Muscle layer of duodenum (tissue), 2 donors: ENCODE data around the gene TAAR1.
"Not testable (repeated sequence)": the region's sequence is repeated elsewhere in the genome, so short reads cannot be mapped to it uniquely, and the experiment has no call there.

Experiments
- H3K27ac ChIP-seq: one replicate; pipeline ENCODE4 v1.7.0; 2013; ENCODE audit warnings: mild to moderate bottlenecking, low read length
- H3K27me3 ChIP-seq: one replicate; pipeline ENCODE4 v1.7.0; 2013; ENCODE audit warnings: low read depth, mild to moderate bottlenecking, control low read depth, low read length
- H3K36me3 ChIP-seq, 2 donors: one replicate each; pipeline ENCODE4 v1.7.0; 2013; ENCODE audit warnings: low read length in 2 of 2, control low read depth in 1 of 2, mild to moderate bottlenecking in 1 of 2; ENCODE audit not compliant: insufficient read depth in 2 of 2, control insufficient read depth in 1 of 2
- H3K4me1 ChIP-seq, 2 donors: one replicate each; pipeline ENCODE4 v1.7.0; 2013; ENCODE audit warnings: low read length in 2 of 2, mild to moderate bottlenecking in 2 of 2, control low read depth in 1 of 2, moderate library complexity in 1 of 2; ENCODE audit not compliant: insufficient read depth in 2 of 2, control insufficient read depth in 1 of 2
- H3K4me3 ChIP-seq, 2 donors: one replicate each; pipeline ENCODE4 v1.7.0; 2013; ENCODE audit warnings: low read length in 2 of 2, low read depth in 1 of 2, mild to moderate bottlenecking in 1 of 2
- H3K9me3 ChIP-seq, 2 donors: one replicate each; pipeline ENCODE4 v1.7.0; 2013; ENCODE audit warnings: low read length in 2 of 2, control low read depth in 1 of 2, mild to moderate bottlenecking in 1 of 2; ENCODE audit not compliant: control insufficient read depth in 1 of 2
- donor health status: healthy.

The TAAR1 gene

DNA sequence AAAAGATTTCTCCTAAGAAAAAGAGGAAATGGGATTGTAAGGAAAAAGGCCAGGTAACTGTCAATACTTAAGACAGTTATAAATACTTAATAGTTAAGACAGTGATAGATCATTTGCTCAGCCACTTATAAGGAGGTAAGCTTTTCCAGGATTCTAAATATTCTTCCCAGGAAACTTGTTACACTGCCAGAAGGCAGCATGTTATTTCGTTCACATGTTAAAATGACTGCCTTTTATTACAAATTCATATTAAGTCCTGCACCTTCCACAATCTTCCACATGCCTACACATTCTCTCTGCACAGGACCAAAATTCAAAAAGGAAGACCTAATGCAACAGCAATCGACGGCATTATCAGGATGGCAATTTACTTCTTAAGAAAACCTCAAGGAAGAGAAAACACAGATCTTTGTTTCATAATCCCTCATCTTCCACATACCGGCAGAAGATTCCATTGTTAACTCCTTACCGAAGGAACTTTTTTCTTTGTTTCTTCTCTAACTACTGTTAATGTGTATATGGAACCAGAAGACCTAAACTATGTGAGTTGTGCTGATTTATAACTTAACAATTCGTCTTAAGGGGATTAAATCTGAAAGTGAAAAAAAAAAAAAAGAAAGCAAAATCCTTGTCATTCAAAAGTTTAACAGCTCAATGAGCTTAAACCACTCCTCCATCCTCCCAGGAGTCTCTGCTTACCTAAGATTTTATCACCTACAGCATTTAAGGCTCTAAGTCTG is 35.7 kb downstream of the TAAR1 start:
- H3K4me1 ChIP-seq, result no peaks in the 10 kb centered on the region
- H3K36me3 ChIP-seq, result no peaks in the 10 kb centered on the region
- H3K9me3 ChIP-seq, result no peaks in the 10 kb centered on the region
- H3K27ac ChIP-seq, result no peak overlapping the region
- no peak overlapping the region for H3K4me3 ChIP-seq
- H3K27me3 ChIP-seq, result no peaks in the 10 kb centered on the region

DNA sequence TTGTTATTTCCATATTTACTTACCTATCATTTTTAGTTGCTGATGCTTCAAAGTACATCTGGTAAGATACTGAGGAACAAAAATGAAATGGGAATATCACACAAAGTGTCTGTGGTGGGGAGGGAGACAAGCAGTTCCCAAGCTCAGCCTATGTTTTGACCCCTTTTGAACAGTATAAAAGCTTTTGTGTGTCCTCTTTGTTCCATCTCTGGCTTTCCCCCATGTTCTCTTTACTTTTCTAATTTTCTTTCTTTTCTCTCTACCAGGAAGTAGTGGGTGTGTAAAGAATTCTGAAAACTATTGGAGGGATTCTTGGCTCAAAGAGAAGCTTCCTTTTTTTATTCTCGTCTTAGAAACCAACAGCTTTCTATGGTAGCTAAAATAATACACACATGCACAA is 42.3 kb downstream of the TAAR1 start:
- no peaks in the 10 kb centered on the region for H3K27me3 ChIP-seq
- H3K4me3 ChIP-seq, result no peak overlapping the region
- H3K36me3 ChIP-seq, result no peaks in the 10 kb centered on the region
- no peaks in the 10 kb centered on the region for H3K4me1 ChIP-seq
- H3K27ac ChIP-seq, result no peak overlapping the region
- H3K9me3 ChIP-seq, result no peaks in the 10 kb centered on the region

- H3K9me3 ChIP-seq, result no peaks in the 10 kb centered on the region
- H3K4me1 ChIP-seq, result no peaks in the 10 kb centered on the region
- H3K4me3 ChIP-seq, result peak overlapping the region in 1 of 2 donors; percentile 38
- no peaks in the 10 kb centered on the region for H3K36me3 ChIP-seq
- H3K27me3 ChIP-seq, result no peaks in the 10 kb centered on the region
- peak overlapping the region; percentile 6 for H3K27ac ChIP-seq
These were observed 44.4 kb downstream of the TAAR1 start for GRCh38 chr6:132614554-132614953.

DNA sequence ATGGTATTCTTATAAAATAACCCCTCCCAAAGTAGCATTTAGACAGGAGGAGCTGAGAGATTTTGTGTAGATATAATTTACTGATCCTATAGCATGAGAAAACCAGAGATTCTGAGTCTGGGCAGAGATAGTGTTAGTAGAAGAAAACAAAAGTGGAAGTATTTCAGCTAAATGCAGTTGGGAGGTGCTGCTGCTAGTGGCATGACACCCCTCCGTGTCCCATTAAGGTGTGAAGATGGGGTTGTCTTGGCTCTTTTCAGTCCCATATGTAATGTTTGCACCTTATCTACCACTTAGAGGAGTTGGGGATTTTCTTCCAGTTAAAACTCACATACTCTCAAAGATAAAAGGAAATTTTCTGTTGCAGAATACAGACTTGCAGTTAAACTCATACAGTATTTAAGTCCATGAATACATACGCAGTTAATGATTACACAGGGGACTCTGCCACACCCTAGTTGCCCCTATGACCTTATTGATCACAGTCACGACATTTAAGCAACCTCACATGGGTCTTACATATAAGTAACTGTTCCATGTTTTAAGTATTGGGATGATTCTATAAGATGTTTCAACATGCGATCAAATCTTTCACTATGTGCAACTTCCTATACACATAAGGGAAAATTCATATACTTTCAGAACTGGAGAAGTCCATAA is 46.4 kb downstream of the TAAR1 start:
- peak overlapping the region; percentile 27 for H3K27ac ChIP-seq
- no peaks in the 10 kb centered on the region for H3K4me1 ChIP-seq
- no peaks in the 10 kb centered on the region for H3K9me3 ChIP-seq
- no peaks in the 10 kb centered on the region for H3K27me3 ChIP-seq
- no peaks in the 10 kb centered on the region for H3K36me3 ChIP-seq
- peak overlapping the region in 1 of 2 donors; percentile 31 for H3K4me3 ChIP-seq

DNA sequence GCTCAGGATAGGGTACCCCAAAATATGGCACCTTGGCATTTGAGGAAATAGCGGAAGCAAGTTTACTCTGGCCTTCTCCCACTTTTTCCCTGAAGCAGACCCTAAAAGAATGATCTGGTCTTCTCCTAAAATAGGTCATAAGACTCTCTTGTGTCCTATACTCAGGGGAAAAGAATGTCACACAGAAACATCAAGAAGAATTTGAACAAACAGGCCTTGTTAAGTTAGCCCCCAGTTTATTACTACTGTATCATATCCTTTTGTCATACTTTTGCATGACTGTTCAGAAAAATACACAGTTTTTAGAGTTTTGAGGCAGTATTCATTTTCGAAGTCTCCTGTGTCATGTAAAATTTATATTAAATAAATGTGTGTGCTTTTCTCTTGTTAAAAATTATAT is 47.4 kb downstream of the TAAR1 start:
- Histone ChIP-seq H3K27me3 (no peaks in the 10 kb centered on the region), H3K4me1 (no peaks in the 10 kb centered on the region), H3K36me3 (no peaks in the 10 kb centered on the region), H3K9me3 (no peaks in the 10 kb centered on the region), H3K27ac (no peak overlapping the region), H3K4me3 (no peak overlapping the region)

- Histone ChIP-seq H3K4me1 (no peaks in the 10 kb centered on the region), H3K9me3 (no peaks in the 10 kb centered on the region), H3K36me3 (no peaks in the 10 kb centered on the region), H3K27ac (no peak overlapping the region), H3K27me3 (no peaks in the 10 kb centered on the region), H3K4me3 (no peak overlapping the region)
These were observed 51.3 kb downstream of the TAAR1 start for GRCh38 chr6:132607544-132608233.

DNA sequence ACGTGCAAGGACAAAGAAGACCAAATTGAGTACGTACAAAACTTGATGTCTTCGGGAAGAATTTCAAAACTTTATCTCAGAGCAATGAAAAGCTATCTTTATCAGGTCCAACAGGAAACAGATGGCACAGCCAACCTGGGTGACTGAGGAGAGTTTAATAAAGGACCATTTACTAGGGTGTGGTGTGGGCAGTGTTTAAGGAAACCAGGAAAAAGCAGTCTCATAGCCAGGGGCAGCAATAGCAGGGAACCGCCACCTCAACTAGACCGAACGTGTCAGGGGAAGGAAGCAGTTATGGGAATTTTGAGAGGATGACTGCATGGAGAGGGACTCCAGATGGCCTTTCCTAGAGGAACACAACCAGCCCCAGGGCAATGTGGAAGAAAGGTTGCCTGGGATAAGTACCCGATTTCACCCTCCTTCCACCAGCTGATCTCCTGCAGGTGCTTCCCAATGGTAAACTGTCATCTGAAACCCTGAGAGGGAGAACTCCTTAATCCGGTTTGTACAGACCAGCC is 54.3 kb downstream of the TAAR1 start:
- H3K36me3 ChIP-seq, result no peaks in the 10 kb centered on the region
- no peak overlapping the region for H3K4me3 ChIP-seq
- H3K27me3 ChIP-seq, result no peaks in the 10 kb centered on the region
- H3K27ac ChIP-seq, result no peak overlapping the region
- H3K4me1 ChIP-seq, result no peaks in the 10 kb centered on the region
- H3K9me3 ChIP-seq, result no peaks in the 10 kb centered on the region

- H3K27me3 ChIP-seq, H3K4me3 ChIP-seq, H3K9me3 ChIP-seq, H3K4me1 ChIP-seq, H3K27ac ChIP-seq, H3K36me3 ChIP-seq: not testable (repeated sequence)
These were observed 58.1 kb downstream of the TAAR1 start for GRCh38 chr6:132600900-132601299.

DNA sequence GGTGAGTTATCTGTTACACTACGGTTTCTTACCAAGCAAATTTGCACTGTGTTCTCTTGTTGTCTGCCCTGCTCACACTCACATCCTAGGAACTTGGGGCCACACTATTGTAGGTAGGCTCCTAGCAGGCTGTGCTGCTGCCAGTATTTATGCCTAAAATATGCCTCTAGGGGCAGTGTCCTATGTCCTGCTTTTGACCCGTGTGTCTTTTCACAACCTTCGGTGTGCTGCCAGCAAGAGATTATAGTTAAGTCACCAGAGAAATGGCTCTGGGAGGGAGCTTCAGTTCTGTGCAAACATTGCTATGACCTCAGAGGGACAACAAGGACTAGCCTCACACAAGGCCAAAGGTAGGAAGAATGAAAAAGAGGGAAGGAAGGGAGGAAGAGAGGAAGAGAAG is 60.5 kb downstream of the TAAR1 start:
- Histone ChIP-seq H3K4me1 (no peaks in the 10 kb centered on the region), H3K27ac (no peak overlapping the region), H3K27me3 (no peaks in the 10 kb centered on the region), H3K36me3 (no peaks in the 10 kb centered on the region), H3K4me3 (no peak overlapping the region), H3K9me3 (no peaks in the 10 kb centered on the region)

GRCh38 chr6:132596201-132596600 is 62.8 kb downstream of the TAAR1 start:
- Histone ChIP-seq H3K9me3 (no peaks in the 10 kb centered on the region), H3K27ac (no peak overlapping the region)

More at GRCh38 chr6:132596201-132596600, 62.8 kb downstream of the TAAR1 start:
- H3K36me3 ChIP-seq, result no peaks in the 10 kb centered on the region
- no peaks in the 10 kb centered on the region for H3K4me1 ChIP-seq
- no peaks in the 10 kb centered on the region for H3K27me3 ChIP-seq
- no peak overlapping the region for H3K4me3 ChIP-seq
